Colonic mucosa (tissue), 4 donors: ENCODE results near the gene SNX11. TPM values are rescaled to one million over a fixed set of nuclear protein-coding genes. Genes with fewer than 3 reads are reported as not detected.

Experiments
- DNase-seq: peaks from one replicate; pipeline ENCODE4 v3.0.0-alpha.2; 2020
- H3K27ac ChIP-seq: fragments of 200-600 bp; one replicate; pipeline ENCODE4 v1.8.0; 2021
- H3K27me3 ChIP-seq: fragments of 200-600 bp; one replicate; pipeline ENCODE4 v1.8.0; 2021
- H3K36me3 ChIP-seq: fragments of 200-600 bp; one replicate; pipeline ENCODE4 v1.8.0; 2021
- H3K4me1 ChIP-seq: fragments of 200-600 bp; one replicate; pipeline ENCODE4 v1.8.0; 2021; ENCODE audit warnings: mild to moderate bottlenecking
- H3K4me3 ChIP-seq: fragments of 200-600 bp; one replicate; pipeline ENCODE4 v1.8.0; 2021
- H3K9ac ChIP-seq, 2 donors: one replicate each; pipeline ENCODE4 v1.7.0; 2013; ENCODE audit warnings: control low read depth in 2 of 2, low read depth in 2 of 2, low read length in 2 of 2
- H3K9me3 ChIP-seq: fragments of 200-600 bp; one replicate; pipeline ENCODE4 v1.8.0; 2021
- CTCF ChIP-seq: fragments of 200-600 bp; IDR thresholded peaks from one replicate; pipeline ENCODE4 v1.8.0; 2022; ENCODE audit warnings: antibody characterized with exemption, mild to moderate bottlenecking
- intact Hi-C: fragments of 100-400 bp; cut with DNase I; formaldehyde crosslinking; loops from one replicate; pipeline ENCODE4 v1.14.1; 2022
- total RNA-seq, 2 donors: library from RNA; stranded (reverse); fragmentation: NEBNext Ultra II Directional in 1 of 2; extraction: Animal tissue kit (Norgen Biotek cat#: 25700) in 1 of 2; gene quantifications; one replicate each; pipeline ENCODE4 v1.2.1, GENCODE V29; 2021
- donor health status: healthy.
- donor health status: DM: no; HTN: no; CAD: no.
- donor health status: DM: no; HTN: no; CAD: no.

SNX11 gene
- total RNA-seq: 10 to 100 TPM; 18.7 to 24.4 TPM

- no peaks in the 10 kb centered on the region for H3K27me3 ChIP-seq
- intact Hi-C loops: no loop called here
- peak within 1 kb of the TSS; percentile 64 to 98 for H3K9ac ChIP-seq
- H3K27ac ChIP-seq: peak within 1 kb of the TSS; percentile 98
- no peaks in the 10 kb centered on the region for H3K36me3 ChIP-seq
- H3K4me3 ChIP-seq: peak within 1 kb of the TSS; percentile 85
- DNase-seq: peak; percentile 97
- TF ChIP-seq CTCF: no peak
- H3K4me1 ChIP-seq: peaks cover 7% of the 10 kb centered on the region
- H3K9me3 ChIP-seq: no peaks in the 10 kb centered on the region
Observed at GRCh38 chr17:48107137-48108055, at the start of gene SNX11. Gene SNX11 (plus strand): TSS chr17:48107766. CDS start chr17:48112044, 4,278 bp downstream.

GRCh38 chr17:48058393-48059124 is 49.0 kb upstream of the SNX11 start:
- H3K36me3 ChIP-seq: peaks cover 3% of the 10 kb centered on the region
- no peak for DNase-seq

GRCh38 chr17:48059125-48059668 is 48.4 kb upstream of the SNX11 start:
- TF ChIP-seq CTCF: no peak
- no peak for DNase-seq
- peaks cover 3% of the 10 kb centered on the region for H3K36me3 ChIP-seq
- intact Hi-C loops: no loop called here
- peaks cover 8% of the 10 kb centered on the region for H3K4me1 ChIP-seq
- H3K9ac ChIP-seq: no peak overlapping the region
- H3K27me3 ChIP-seq: no peaks in the 10 kb centered on the region
- no peak overlapping the region for H3K27ac ChIP-seq
- no peaks in the 10 kb centered on the region for H3K9me3 ChIP-seq
- no peak overlapping the region for H3K4me3 ChIP-seq

More at GRCh38 chr17:48058393-48059124, 49.0 kb upstream of the SNX11 start:
- Histone ChIP-seq H3K4me3 (no peak overlapping the region), H3K27me3 (no peaks in the 10 kb centered on the region), H3K9me3 (no peaks in the 10 kb centered on the region), H3K27ac (no peak overlapping the region), H3K9ac (no peak overlapping the region), H3K4me1 (peaks cover 15% of the 10 kb centered on the region)
- TF ChIP-seq CTCF: no peak
- intact Hi-C loops: no loop called here

GRCh38 chr17:48060249-48060648 is 47.3 kb upstream of the SNX11 start:
- no peak overlapping the region for H3K4me3 ChIP-seq
- no peak overlapping the region for H3K9ac ChIP-seq
- DNase-seq: no peak
- H3K27me3 ChIP-seq: no peaks in the 10 kb centered on the region
- H3K9me3 ChIP-seq: no peaks in the 10 kb centered on the region
- intact Hi-C loops: no loop called here
- peaks cover 2% of the 10 kb centered on the region for H3K4me1 ChIP-seq
- TF ChIP-seq CTCF: no peak
- no peak overlapping the region for H3K27ac ChIP-seq
- peaks cover 3% of the 10 kb centered on the region for H3K36me3 ChIP-seq

GRCh38 chr17:48062273-48062672 is 45.3 kb upstream of the SNX11 start:
- H3K9me3 ChIP-seq: no peaks in the 10 kb centered on the region
- no peak overlapping the region for H3K9ac ChIP-seq
- peaks cover 3% of the 10 kb centered on the region for H3K36me3 ChIP-seq
- no peak for DNase-seq
- no peak overlapping the region for H3K27ac ChIP-seq
- no peaks in the 10 kb centered on the region for H3K27me3 ChIP-seq
- no peak for TF ChIP-seq CTCF
- no peak overlapping the region for H3K4me3 ChIP-seq
- intact Hi-C loops: no loop called here
- no peaks in the 10 kb centered on the region for H3K4me1 ChIP-seq
